Measurements from ENCODE around the gene CNOT11.

- TF ChIP-seq CTCF (optimal IDR thresholded peaks at IDR 0.05 in 1 of 3, IDR thresholded peaks at IDR 0.05 in 1 of 3, conservative IDR thresholded peaks at IDR 0.05 in 1 of 3; ENCODE audit: extremely low read depth in 1 of 3, insufficient read depth in 2 of 3, low read length in 3 of 3) (no peak), EZH2 (IDR thresholded peaks at IDR 0.05; ENCODE audit: low read length) (no peak)
Observed at GRCh38 chr2:101290711-101291110, 38.0 kb downstream of the CNOT11 start.

Measured in keratinocyte (primary cell).